Chondrocyte (in vitro differentiated cells): Measurements from ENCODE around the gene IL5RA. TPM values are rescaled to one million over a fixed set of nuclear protein-coding genes. Genes with fewer than 3 reads are reported as not detected.

Experiments
- DNase-seq: peaks from one replicate; pipeline ENCODE4 v3.0.0; 2021; ENCODE audit warnings: mixed read lengths, low spot score
- H3K27ac Mint-ChIP-seq: one replicate; pipeline ENCODE4 v1.8.0; 2021; ENCODE audit warnings: mild to moderate bottlenecking, moderate library complexity, mixed read lengths; ENCODE audit not compliant: unreplicated experiment
- H3K27me3 Mint-ChIP-seq: 2 replicates; pipeline ENCODE4 v1.8.0; 2021; ENCODE audit warnings: low read depth, mixed read lengths
- H3K36me3 Mint-ChIP-seq: 2 replicates; pipeline ENCODE4 v1.8.0; 2021; ENCODE audit warnings: low read depth, mixed read lengths
- H3K4me1 Mint-ChIP-seq: 2 replicates; pipeline ENCODE4 v1.8.0; 2021; ENCODE audit warnings: low read depth, mild to moderate bottlenecking, mixed read lengths
- H3K4me3 Mint-ChIP-seq: one replicate; pipeline ENCODE4 v1.8.0; 2021; ENCODE audit warnings: mild to moderate bottlenecking, moderate library complexity, mixed read lengths; ENCODE audit not compliant: unreplicated experiment
- H3K9me3 Mint-ChIP-seq: 2 replicates; pipeline ENCODE4 v1.8.0; 2021; ENCODE audit warnings: low read depth, mixed read lengths
- CTCF ChIP-seq: fragments of 200-600 bp; sonication (generic); IDR thresholded peaks from 2 replicates; pipeline ENCODE4 v1.5.0; 2021; ENCODE audit warnings: antibody characterized with exemption, mild to moderate bottlenecking, moderate library complexity
- total RNA-seq: library from RNA; stranded (reverse); gene quantifications from 3 replicates; pipeline ENCODE4 v1.2.1, GENCODE V29; 2021

The IL5RA gene
- total RNA-seq, 1 donor from 2014 or later = not detected

DNA sequence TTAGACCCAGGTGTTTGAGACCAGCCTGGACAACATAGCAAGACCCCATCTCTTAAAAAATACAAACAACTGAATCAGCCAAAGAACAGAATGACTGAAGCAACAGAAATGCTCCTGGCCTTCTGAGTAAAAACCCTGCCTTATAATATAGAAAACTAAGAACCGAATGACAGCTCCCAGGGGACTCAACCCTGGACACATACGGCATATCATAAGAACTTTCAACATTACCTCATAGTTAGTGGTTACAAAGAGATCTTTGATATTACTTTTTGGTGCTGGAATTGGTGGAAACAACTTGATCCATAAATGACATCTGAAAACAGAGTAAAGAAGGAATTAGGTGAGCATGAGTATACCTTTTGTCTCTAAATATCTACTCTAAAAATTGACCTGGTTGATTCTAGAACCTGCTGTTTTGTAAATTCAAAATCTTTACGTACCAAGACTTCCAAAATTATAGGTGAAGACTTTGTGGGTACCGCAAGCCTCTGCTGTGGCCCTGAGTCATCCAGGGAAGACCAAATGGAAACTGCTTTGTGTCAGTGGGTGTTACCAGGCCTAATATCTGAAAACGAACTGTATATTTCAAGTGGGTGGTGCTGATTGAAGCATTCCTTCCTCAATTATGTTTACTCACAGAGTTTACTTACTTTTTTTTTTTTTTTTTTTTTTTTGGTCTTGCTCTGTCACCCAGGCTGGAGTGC, 35.5 kb downstream of the IL5RA start:
- Mint-ChIP-seq H3K27me3 (peaks cover 2% of the 10 kb centered on the region), H3K9me3 (no peaks in the 10 kb centered on the region), H3K36me3 (no peaks in the 10 kb centered on the region), H3K27ac (no peak overlapping the region), H3K4me3 (no peak overlapping the region), H3K4me1 (no peaks in the 10 kb centered on the region)
- no peak for TF ChIP-seq CTCF
- DNase-seq = no peak

DNA sequence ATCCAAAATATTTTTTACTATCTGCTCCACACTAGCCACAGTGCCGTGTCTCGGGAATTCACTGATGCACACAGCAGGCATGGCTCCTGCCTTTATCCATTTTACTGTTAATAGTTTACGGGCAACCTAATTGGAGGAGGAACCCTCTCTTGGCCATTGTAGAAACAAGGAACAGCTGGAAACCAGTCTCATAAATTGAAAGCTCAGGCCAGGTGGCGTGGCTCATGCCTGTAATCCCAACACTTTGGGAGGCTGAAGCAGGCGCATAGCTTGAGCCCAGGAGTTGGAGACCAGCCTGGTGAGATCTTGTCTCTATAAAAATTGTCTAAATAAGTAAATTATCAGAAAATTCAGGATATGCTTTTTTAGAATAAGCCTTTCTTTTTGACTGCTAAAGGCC, 39.0 kb downstream of the IL5RA start:
- DNase-seq = no peak
- Mint-ChIP-seq H3K4me3 (no peak overlapping the region), H3K27me3 (no peaks in the 10 kb centered on the region), H3K36me3 (no peaks in the 10 kb centered on the region), H3K4me1 (no peaks in the 10 kb centered on the region), H3K9me3 (no peaks in the 10 kb centered on the region), H3K27ac (no peak overlapping the region)
- no peak for TF ChIP-seq CTCF

DNA sequence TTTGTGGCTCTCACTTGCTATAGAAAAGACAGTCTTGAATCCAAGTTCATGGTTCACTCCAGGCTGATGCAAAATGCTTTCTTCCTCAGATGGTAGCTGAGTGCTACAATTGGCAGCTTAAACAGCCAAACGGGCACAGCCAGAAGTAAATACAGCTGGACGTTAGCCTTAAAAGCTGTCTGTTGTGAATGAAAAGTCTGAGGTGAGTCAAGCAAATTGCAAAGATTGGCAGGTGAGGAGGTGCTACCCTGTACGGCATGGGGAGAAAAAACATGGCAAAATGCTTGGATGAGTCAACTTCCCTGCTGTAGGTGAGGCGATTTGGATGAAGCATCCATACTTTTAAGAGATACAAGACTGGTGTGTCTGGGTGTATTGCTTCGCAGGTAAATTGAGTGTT, 40.5 kb downstream of the IL5RA start:
- Mint-ChIP-seq H3K36me3 (no peaks in the 10 kb centered on the region), H3K9me3 (no peaks in the 10 kb centered on the region), H3K27me3 (no peaks in the 10 kb centered on the region), H3K4me1 (no peaks in the 10 kb centered on the region), H3K27ac (no peak overlapping the region), H3K4me3 (no peak overlapping the region)
- DNase-seq = no peak
- no peak for TF ChIP-seq CTCF

DNA sequence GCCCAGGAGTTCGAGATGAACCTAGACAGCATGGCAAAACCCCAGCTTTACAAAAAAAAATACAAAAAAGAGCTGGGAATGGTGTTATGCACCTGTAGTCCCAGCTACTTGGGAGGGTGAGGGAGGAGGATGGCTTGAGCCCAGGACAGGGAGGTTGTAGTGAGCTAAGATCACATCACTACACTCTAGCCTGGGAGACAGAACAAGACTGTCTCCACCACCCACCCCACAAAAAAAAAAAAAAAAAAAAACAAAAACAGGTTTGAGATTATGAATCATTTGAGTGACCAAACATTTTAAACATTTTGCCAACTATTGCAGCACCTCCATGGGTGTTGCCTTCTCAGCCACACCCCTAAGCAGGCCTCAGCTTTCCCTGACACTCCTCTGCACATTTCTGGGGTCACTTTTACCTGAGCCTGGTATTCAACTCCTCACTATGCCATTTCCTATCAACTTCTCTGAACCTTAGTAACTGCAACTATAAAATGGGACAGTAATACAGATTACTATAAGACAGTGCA, 41.8 kb downstream of the IL5RA start:
- no peak overlapping the region for H3K27ac Mint-ChIP-seq
- TF ChIP-seq CTCF = no peak
- no peak for DNase-seq
- no peaks in the 10 kb centered on the region for H3K9me3 Mint-ChIP-seq
- no peak overlapping the region for H3K4me3 Mint-ChIP-seq
- no peaks in the 10 kb centered on the region for H3K27me3 Mint-ChIP-seq
- no peaks in the 10 kb centered on the region for H3K4me1 Mint-ChIP-seq
- H3K36me3 Mint-ChIP-seq = no peaks in the 10 kb centered on the region

- DNase-seq = no peak
- Mint-ChIP-seq H3K9me3 (no peaks in the 10 kb centered on the region), H3K4me1 (no peaks in the 10 kb centered on the region), H3K36me3 (no peaks in the 10 kb centered on the region), H3K27ac (no peak overlapping the region), H3K4me3 (no peak overlapping the region), H3K27me3 (no peaks in the 10 kb centered on the region)
- TF ChIP-seq CTCF = no peak
These were observed 43.3 kb downstream of the IL5RA start for GRCh38 chr3:3066910-3067309.
